Sigmoid colon (tissue), 7 donors: ENCODE results near the gene MMRN1. TPM values are rescaled to one million over a fixed set of nuclear protein-coding genes. Genes with fewer than 3 reads are reported as not detected.
"Not testable (repeated sequence)": the region's sequence is repeated elsewhere in the genome, so short reads cannot be mapped to it uniquely, and the experiment has no call there.

Experiments used
- DNase-seq: peaks from one replicate; pipeline ENCODE4 v3.0.0-alpha.2; 2019
- H3K27ac ChIP-seq, 4 donors: fragments of 200-600 bp; sonication (generic); one replicate each; pipeline ENCODE4 v1.5.1; 2016 to 2019; ENCODE audit warnings: mild to moderate bottlenecking in 1 of 4
- H3K27me3 ChIP-seq, 3 donors: fragments of 200-600 bp; sonication (generic); one replicate each; pipeline ENCODE4 v1.5.1; 2019; ENCODE audit warnings: mild to moderate bottlenecking in 1 of 3
- H3K36me3 ChIP-seq, 4 donors: fragments of 200-600 bp; sonication (generic); one replicate each; pipeline ENCODE4 v1.5.1; 2016 to 2019
- H3K4me1 ChIP-seq, 4 donors: fragments of 200-600 bp; sonication (generic); one replicate each; pipeline ENCODE4 v1.5.1; 2017 to 2019
- H3K4me3 ChIP-seq, 4 donors: fragments of 200-600 bp; sonication (generic); one replicate each; pipeline ENCODE4 v1.5.1; 2017 to 2019; ENCODE audit warnings: mild to moderate bottlenecking in 2 of 4, moderate library complexity in 1 of 4
- H3K9me3 ChIP-seq, 4 donors: fragments of 200-600 bp in 3 of 4; sonication (generic) in 3 of 4; one replicate each; pipeline versions ENCODE4 v1.5.1 to v1.6.1; 2013 to 2019
- CTCF ChIP-seq, 4 experiments: fragments of 450-650 bp in 3 of 4; fragments of 200-600 bp in 1 of 4; IDR thresholded peaks; one replicate each; pipeline ENCODE4 v1.5.1; 2016 to 2019; ENCODE audit warnings: antibody characterized with exemption in 4 of 4, mild to moderate bottlenecking in 3 of 4, moderate library complexity in 2 of 4
- EP300 ChIP-seq, 4 donors: sonication (generic); formaldehyde crosslinking; IDR thresholded peaks; one replicate each; pipeline ENCODE4 v1.6.1; 2017; ENCODE audit warnings: antibody characterized with exemption in 4 of 4
- POLR2A ChIP-seq, 2 donors: fragments of 450-650 bp; IDR thresholded peaks; one replicate each; pipeline ENCODE4 v1.6.1; 2016; ENCODE audit warnings: antibody characterized with exemption in 2 of 2, mild to moderate bottlenecking in 2 of 2, moderate library complexity in 2 of 2
- POLR2AphosphoS5 ChIP-seq, 4 donors: sonication (generic); formaldehyde crosslinking; IDR thresholded peaks; one replicate each; pipeline ENCODE4 v1.6.1; 2017; ENCODE audit warnings: antibody characterized with exemption in 4 of 4
- WGBS, 2 donors: extraction: QIAGEN DNeasy Blood & Tissue Kit; methylation state at CpG; one replicate each; pipeline ENCODE4 v1.1.7; 2013; 5-methylcytosine and 5-hydroxymethylcytosine counted together
- intact Hi-C: fragments of 100-400 bp; cut with DNase I; formaldehyde crosslinking; loops from one replicate; pipeline ENCODE4 v1.15.1; 2023
- polyA plus RNA-seq, 3 donors: library from polyadenylated mRNA; stranded (reverse); fragments of 200-250 nt; gene quantifications; one replicate each; pipeline ENCODE4 v1.2.3, GENCODE V29; 2013
- total RNA-seq, 4 donors: library from RNA; depleted of rRNA; stranded (reverse); fragments of >200 nt; gene quantifications; one replicate each; pipeline ENCODE4 v1.1.0, GENCODE V29; 2016
- donor health status: healthy with polysubstance abuse.
- donor health status: Bipolar disorder and iron deficiency.
- donor health status: healthy.

MMRN1 gene
- total and polyA plus RNA-seq, 7 donors: 0.46 to 86.6 (median 28.1) TPM

- no peak overlapping the region for H3K4me3 ChIP-seq
- TF ChIP-seq CTCF (IDR thresholded peaks at IDR 0.05): no peak
- no peak for TF ChIP-seq POLR2A (IDR thresholded peaks at IDR 0.05)
- no peak for TF ChIP-seq POLR2AphosphoS5 (IDR thresholded peaks at IDR 0.05)
- no peak for TF ChIP-seq EP300 (IDR thresholded peaks at IDR 0.05)
- H3K9me3 ChIP-seq: no peaks in the 10 kb centered on the region
- H3K4me1 ChIP-seq: no peaks in the 10 kb centered on the region
- no peak for DNase-seq
- 60 to 76% methylated on average over 1 of the region's 1 CpG for WGBS, 2 donors
- no peaks in the 10 kb centered on the region for H3K36me3 ChIP-seq
- no peaks in the 10 kb centered on the region for H3K27me3 ChIP-seq
- intact Hi-C loops: loop anchor here (2.0 to 10.0 kb wide), 3 partner anchors 313 to 673 kb away; no protein-coding TSS in a partner anchor
- no peak overlapping the region for H3K27ac ChIP-seq
Observed at GRCh38 chr4:89899854-89900253, 5.2 kb downstream of the MMRN1 start.

GRCh38 chr4:89901808-89902431, 7.3 kb downstream of the MMRN1 start:
- intact Hi-C loops: loop anchor here (2.0 to 10.0 kb wide), 3 partner anchors 315 to 675 kb away; no protein-coding TSS in a partner anchor
- H3K27ac ChIP-seq, H3K36me3 ChIP-seq, H3K27me3 ChIP-seq, H3K4me1 ChIP-seq, H3K9me3 ChIP-seq, H3K4me3 ChIP-seq, DNase-seq: not testable (repeated sequence)
- peak in 3 of 4 experiments; percentile 30 to 60 (median 32) for TF ChIP-seq CTCF (IDR thresholded peaks at IDR 0.05)
- WGBS, 2 donors: 1% methylated on average over 6 of the region's 7 CpGs

- TF ChIP-seq EP300 (IDR thresholded peaks at IDR 0.05) (no peak), POLR2AphosphoS5 (IDR thresholded peaks at IDR 0.05) (no peak), POLR2A (IDR thresholded peaks at IDR 0.05) (no peak), CTCF (IDR thresholded peaks at IDR 0.05) (no peak)
- WGBS, 2 donors: 73 to 83% methylated on average over 3 of the region's 3 CpGs
- no peaks in the 10 kb centered on the region for H3K36me3 ChIP-seq
- H3K27me3 ChIP-seq: no peaks in the 10 kb centered on the region
- no peaks in the 10 kb centered on the region for H3K4me1 ChIP-seq
- no peaks in the 10 kb centered on the region for H3K9me3 ChIP-seq
- H3K4me3 ChIP-seq: no peak overlapping the region
- no peak overlapping the region for H3K27ac ChIP-seq
- no peak for DNase-seq
- intact Hi-C loops: loop anchor here (5.0 to 10.0 kb wide), 2 partner anchors 317 to 420 kb away; no protein-coding TSS in a partner anchor
Observed at GRCh38 chr4:89904524-89904923, 9.9 kb downstream of the MMRN1 start.

GRCh38 chr4:89906316-89906715, 11.7 kb downstream of the MMRN1 start:
- no peak overlapping the region for H3K4me3 ChIP-seq
- no peaks in the 10 kb centered on the region for H3K4me1 ChIP-seq
- TF ChIP-seq POLR2AphosphoS5 (IDR thresholded peaks at IDR 0.05): no peak
- no peak for TF ChIP-seq EP300 (IDR thresholded peaks at IDR 0.05)
- H3K36me3 ChIP-seq: no peaks in the 10 kb centered on the region
- H3K9me3 ChIP-seq: no peaks in the 10 kb centered on the region
- no peak overlapping the region for H3K27ac ChIP-seq
- H3K27me3 ChIP-seq: no peaks in the 10 kb centered on the region
- DNase-seq: no peak
- intact Hi-C loops: loop anchor here (10.0 kb wide), 1 partner anchor 422 kb away; no protein-coding TSS in a partner anchor

GRCh38 chr4:89906777-89907521, 12.3 kb downstream of the MMRN1 start:
- Histone ChIP-seq H3K4me3 (no peak overlapping the region), H3K4me1 (no peaks in the 10 kb centered on the region), H3K27me3 (no peaks in the 10 kb centered on the region), H3K27ac (no peak overlapping the region), H3K36me3 (no peaks in the 10 kb centered on the region), H3K9me3 (no peaks in the 10 kb centered on the region)
- no peak for TF ChIP-seq CTCF (IDR thresholded peaks at IDR 0.05)
- no peak for TF ChIP-seq POLR2AphosphoS5 (IDR thresholded peaks at IDR 0.05)
- no peak for TF ChIP-seq EP300 (IDR thresholded peaks at IDR 0.05)
- no peak for TF ChIP-seq POLR2A (IDR thresholded peaks at IDR 0.05)
- intact Hi-C loops: loop anchor here (10.0 kb wide), 1 partner anchor 422 kb away; no protein-coding TSS in a partner anchor
- DNase-seq: no peak
- WGBS, 2 donors: 64 to 72% methylated on average over 1 of the region's 1 CpG
